Loucy (cell line): ENCODE data around the gene ERBB3.

Experiments
- H2AFZ ChIP-seq: fragments of 200-600 bp; sonication (generic); 2 replicates; pipeline ENCODE4 v1.6.0; 2016; ENCODE audit warnings: antibody characterized with exemption, mild to moderate bottlenecking, low read length, moderate library complexity
- H3F3A ChIP-seq: fragments of 200-600 bp; 2 replicates; pipeline ENCODE4 v1.6.0; 2016; ENCODE audit warnings: antibody characterized with exemption, low read depth, mild to moderate bottlenecking
- H3K27me3 ChIP-seq: fragments of 200-600 bp; sonication (generic); 2 replicates; pipeline ENCODE4 v1.6.1; 2014; ENCODE audit warnings: low read length, mild to moderate bottlenecking; ENCODE audit not compliant: insufficient read depth, poor library complexity, severe bottlenecking
- H3K36me3 ChIP-seq: fragments of 200-600 bp; sonication (generic); 2 replicates; pipeline ENCODE4 v1.6.1; 2016; ENCODE audit warnings: low read length; ENCODE audit not compliant: insufficient read depth
- H3K4me1 ChIP-seq: fragments of 200-600 bp; sonication (generic); 2 replicates; pipeline ENCODE4 v1.5.1; 2014; ENCODE audit warnings: low read length, mild to moderate bottlenecking; ENCODE audit not compliant: insufficient read depth, poor library complexity, severe bottlenecking
- H3K4me2 ChIP-seq: fragments of 200-600 bp; sonication (generic); 2 replicates; pipeline ENCODE4 v1.6.0; 2014; ENCODE audit warnings: antibody characterized with exemption, low read length, low read depth, mild to moderate bottlenecking; ENCODE audit not compliant: poor library complexity, severe bottlenecking
- H3K4me3 ChIP-seq: fragments of 200-600 bp; sonication (generic); 2 replicates; pipeline ENCODE4 v1.5.1; 2014; ENCODE audit warnings: low read length, mild to moderate bottlenecking, mixed read lengths; ENCODE audit not compliant: poor library complexity, severe bottlenecking
- H3K79me2 ChIP-seq: fragments of 200-600 bp; sonication (generic); 2 replicates; pipeline ENCODE4 v1.6.1; 2014; ENCODE audit warnings: low read length; ENCODE audit not compliant: insufficient read depth
- H3K9ac ChIP-seq: fragments of 200-600 bp; sonication (generic); 2 replicates; pipeline ENCODE4 v1.6.0; 2014; ENCODE audit warnings: mild to moderate bottlenecking, low read depth, low read length, moderate library complexity; ENCODE audit not compliant: poor library complexity, severe bottlenecking
- H3K9me2 ChIP-seq: fragments of 200-600 bp; sonication (generic); replicated peaks from 2 replicates; pipeline ENCODE4 v1.6.1; 2016; ENCODE audit warnings: low read depth, low read length, mixed read lengths
- H3K9me3 ChIP-seq: fragments of 200-600 bp; sonication (generic); 2 replicates; pipeline ENCODE4 v1.6.1; 2014; ENCODE audit warnings: mild to moderate bottlenecking, antibody characterized with exemption, low read length, low read depth; ENCODE audit not compliant: insufficient read depth
- H4K20me1 ChIP-seq: fragments of 200-600 bp; sonication (generic); 2 replicates; pipeline ENCODE4 v1.6.0; 2014; ENCODE audit warnings: antibody characterized with exemption, low read length, mild to moderate bottlenecking; ENCODE audit not compliant: insufficient read depth, poor library complexity, severe bottlenecking
- EZH2phosphoT487 ChIP-seq: fragments of 200-600 bp; IDR thresholded peaks from 2 replicates; pipeline ENCODE4 v1.6.1; 2018; ENCODE audit warnings: antibody characterized with exemption, mild to moderate bottlenecking, moderate library complexity, borderline replicate concordance
- TF ChIP-seq, protein P1 (sequence below): fragments of 200-600 bp; sonication (generic); conservative IDR thresholded peaks from 2 replicates; pipeline ENCODE4 v1.5.1; 2014; ENCODE audit warnings: mild to moderate bottlenecking, antibody characterized with exemption, low read length

Gene ERBB3

DNA sequence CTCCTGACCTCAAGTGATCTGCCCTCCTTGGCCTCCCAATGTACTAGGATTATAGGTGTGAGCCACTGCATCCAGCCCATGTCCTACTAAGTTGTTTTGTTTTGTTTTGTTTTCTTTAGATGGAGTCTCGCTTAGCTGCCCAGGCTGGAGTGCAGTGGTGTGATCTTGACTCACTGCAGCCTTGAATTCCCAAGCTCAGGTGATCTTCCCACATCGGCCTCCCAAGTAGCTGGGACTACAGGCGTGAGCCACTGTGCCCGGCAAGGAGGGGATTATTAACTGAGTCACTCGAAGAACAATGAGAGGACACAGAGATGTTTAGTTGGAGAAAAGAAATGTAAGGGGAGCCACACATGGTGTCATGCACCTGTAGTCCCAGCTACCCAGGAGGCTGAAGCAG is 18.0 kb upstream of the ERBB3 start:
- H3K9ac ChIP-seq, result no peak overlapping the region
- H3K27me3 ChIP-seq, result no peaks in the 10 kb centered on the region
- H2AFZ ChIP-seq, result no peak overlapping the region
- TF ChIP-seq, protein P1, sequence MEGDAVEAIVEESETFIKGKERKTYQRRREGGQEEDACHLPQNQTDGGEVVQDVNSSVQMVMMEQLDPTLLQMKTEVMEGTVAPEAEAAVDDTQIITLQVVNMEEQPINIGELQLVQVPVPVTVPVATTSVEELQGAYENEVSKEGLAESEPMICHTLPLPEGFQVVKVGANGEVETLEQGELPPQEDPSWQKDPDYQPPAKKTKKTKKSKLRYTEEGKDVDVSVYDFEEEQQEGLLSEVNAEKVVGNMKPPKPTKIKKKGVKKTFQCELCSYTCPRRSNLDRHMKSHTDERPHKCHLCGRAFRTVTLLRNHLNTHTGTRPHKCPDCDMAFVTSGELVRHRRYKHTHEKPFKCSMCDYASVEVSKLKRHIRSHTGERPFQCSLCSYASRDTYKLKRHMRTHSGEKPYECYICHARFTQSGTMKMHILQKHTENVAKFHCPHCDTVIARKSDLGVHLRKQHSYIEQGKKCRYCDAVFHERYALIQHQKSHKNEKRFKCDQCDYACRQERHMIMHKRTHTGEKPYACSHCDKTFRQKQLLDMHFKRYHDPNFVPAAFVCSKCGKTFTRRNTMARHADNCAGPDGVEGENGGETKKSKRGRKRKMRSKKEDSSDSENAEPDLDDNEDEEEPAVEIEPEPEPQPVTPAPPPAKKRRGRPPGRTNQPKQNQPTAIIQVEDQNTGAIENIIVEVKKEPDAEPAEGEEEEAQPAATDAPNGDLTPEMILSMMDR, result no peak
- H3K36me3 ChIP-seq, result no peaks in the 10 kb centered on the region
- no peak overlapping the region for H3K4me2 ChIP-seq
- no peaks in the 10 kb centered on the region for H3K9me3 ChIP-seq
- H3F3A ChIP-seq, result no peaks in the 10 kb centered on the region
- no peaks in the 10 kb centered on the region for H3K79me2 ChIP-seq
- no peaks in the 10 kb centered on the region for H3K9me2 ChIP-seq
- H3K4me3 ChIP-seq, result no peak overlapping the region
- H4K20me1 ChIP-seq, result no peaks in the 10 kb centered on the region
- H3K4me1 ChIP-seq, result no peaks in the 10 kb centered on the region

DNA sequence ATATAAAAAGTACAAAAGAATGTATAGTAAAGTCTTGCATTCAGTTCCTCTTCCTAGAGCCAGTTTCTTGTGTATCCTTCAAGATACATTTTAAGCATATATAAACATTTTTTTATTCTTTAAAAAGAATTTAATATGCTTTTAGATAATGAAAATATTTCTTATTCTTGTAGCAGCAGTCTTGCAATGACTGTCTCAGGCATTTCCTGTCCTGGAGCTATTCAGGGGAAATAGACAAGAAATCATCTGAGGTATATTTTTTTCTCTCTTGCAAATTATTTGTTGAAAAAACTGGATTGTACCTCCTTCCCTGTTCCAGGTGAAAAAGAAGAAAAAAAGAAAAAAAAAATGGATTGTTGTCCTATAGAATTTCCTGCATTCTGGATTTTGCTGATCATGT is 17.0 kb upstream of the ERBB3 start:
- no peaks in the 10 kb centered on the region for H3K79me2 ChIP-seq
- H2AFZ ChIP-seq, result no peak overlapping the region
- TF ChIP-seq, protein P1, result no peak
- no peak for TF ChIP-seq EZH2phosphoT487

DNA sequence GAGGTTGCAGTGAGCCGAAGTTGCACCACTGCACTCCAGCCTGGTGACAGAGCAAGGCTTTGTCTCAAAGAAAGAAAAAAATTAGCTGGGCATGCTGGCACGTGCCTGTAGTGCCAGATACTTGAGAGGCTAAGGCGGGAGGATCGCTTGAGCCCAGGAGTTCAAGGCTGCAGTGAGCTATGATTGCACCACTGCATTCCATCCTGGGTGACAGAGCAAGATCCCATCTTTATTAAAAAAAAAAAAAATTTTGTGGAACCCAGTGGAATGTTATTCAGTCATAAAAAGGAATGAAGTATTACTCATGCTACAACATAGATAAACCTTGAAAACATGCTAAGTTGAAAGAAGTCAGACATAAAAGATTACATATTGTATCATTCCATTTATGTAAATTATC is 8.3 kb upstream of the ERBB3 start:
- H3F3A ChIP-seq, result no peaks in the 10 kb centered on the region
- H3K9me2 ChIP-seq, result no peaks in the 10 kb centered on the region
- no peak overlapping the region for H3K9ac ChIP-seq
- no peaks in the 10 kb centered on the region for H3K4me1 ChIP-seq
- no peaks in the 10 kb centered on the region for H3K79me2 ChIP-seq
- no peaks in the 10 kb centered on the region for H3K9me3 ChIP-seq
- no peak for TF ChIP-seq EZH2phosphoT487
- TF ChIP-seq, protein P1, result no peak
- H3K27me3 ChIP-seq, result no peaks in the 10 kb centered on the region
- no peak overlapping the region for H3K4me3 ChIP-seq
- H2AFZ ChIP-seq, result no peak overlapping the region
- H3K36me3 ChIP-seq, result no peaks in the 10 kb centered on the region
- no peak overlapping the region for H3K4me2 ChIP-seq
- no peaks in the 10 kb centered on the region for H4K20me1 ChIP-seq

More for the DNA sequence above, 17.0 kb upstream of the ERBB3 start:
- no peak overlapping the region for H3K4me3 ChIP-seq
- no peaks in the 10 kb centered on the region for H3K27me3 ChIP-seq
- no peaks in the 10 kb centered on the region for H3K36me3 ChIP-seq
- no peaks in the 10 kb centered on the region for H3K4me1 ChIP-seq
- H3K9ac ChIP-seq, result no peak overlapping the region
- no peak overlapping the region for H3K4me2 ChIP-seq
- no peaks in the 10 kb centered on the region for H3F3A ChIP-seq
- no peaks in the 10 kb centered on the region for H3K9me3 ChIP-seq
- H3K9me2 ChIP-seq, result no peaks in the 10 kb centered on the region
- H4K20me1 ChIP-seq, result no peaks in the 10 kb centered on the region
